Activated CD4-positive, alpha-beta memory T cell treated with anti-CD3 and anti-CD28 coated beads for 36 hours (primary cell): ENCODE measurements around the gene SPATA31D1. TPM values are rescaled to one million over a fixed set of nuclear protein-coding genes. Genes with fewer than 3 reads are reported as not detected.

Source experiments
- CTCF ChIA-PET: fragments of 350-600 bp; sonication (Branson Sonifier 250); formaldehyde crosslinking; loops from one replicate; lab custom pipeline; 2021; ENCODE audit warnings: antibody characterized with exemption, inconsistent platforms; lab: Charles Lee
- POLR2A ChIA-PET: fragments of 350-600 bp; sonication (Branson Sonifier 250); formaldehyde crosslinking; loops from one replicate; lab custom pipeline; 2021; ENCODE audit warnings: antibody characterized with exemption; lab: Charles Lee
- DNase-seq: peaks from one replicate; pipeline ENCODE4 v3.0.0-alpha.2; 2020
- H3K27ac Mint-ChIP-seq: one replicate; pipeline ENCODE4 v1.8.0; 2021; ENCODE audit warnings: mixed read lengths
- H3K27me3 Mint-ChIP-seq: one replicate; pipeline ENCODE4 v1.8.0; 2021; ENCODE audit warnings: mixed read lengths
- H3K36me3 Mint-ChIP-seq: one replicate; pipeline ENCODE4 v1.8.0; 2021; ENCODE audit warnings: mixed read lengths
- H3K4me1 Mint-ChIP-seq: one replicate; pipeline ENCODE4 v1.8.0; 2021; ENCODE audit warnings: low read depth, mixed read lengths
- H3K4me3 Mint-ChIP-seq: one replicate; pipeline ENCODE4 v1.8.0; 2021; ENCODE audit warnings: mild to moderate bottlenecking, mixed read lengths
- H3K9me3 Mint-ChIP-seq: one replicate; pipeline ENCODE4 v1.8.0; 2021; ENCODE audit warnings: mixed read lengths
- intact Hi-C: fragments of 100-400 bp; cut with micrococcal nuclease; formaldehyde crosslinking; loops from one replicate; pipeline ENCODE4 v1.15.1; 2023
- total RNA-seq, 2 experiments: library from RNA; stranded (reverse); gene quantifications; one replicate each; pipeline ENCODE4 v1.2.3, GENCODE V29; 2021

Gene SPATA31D1
- total RNA-seq, 2 experiments from 2014 or later = not detected

DNA sequence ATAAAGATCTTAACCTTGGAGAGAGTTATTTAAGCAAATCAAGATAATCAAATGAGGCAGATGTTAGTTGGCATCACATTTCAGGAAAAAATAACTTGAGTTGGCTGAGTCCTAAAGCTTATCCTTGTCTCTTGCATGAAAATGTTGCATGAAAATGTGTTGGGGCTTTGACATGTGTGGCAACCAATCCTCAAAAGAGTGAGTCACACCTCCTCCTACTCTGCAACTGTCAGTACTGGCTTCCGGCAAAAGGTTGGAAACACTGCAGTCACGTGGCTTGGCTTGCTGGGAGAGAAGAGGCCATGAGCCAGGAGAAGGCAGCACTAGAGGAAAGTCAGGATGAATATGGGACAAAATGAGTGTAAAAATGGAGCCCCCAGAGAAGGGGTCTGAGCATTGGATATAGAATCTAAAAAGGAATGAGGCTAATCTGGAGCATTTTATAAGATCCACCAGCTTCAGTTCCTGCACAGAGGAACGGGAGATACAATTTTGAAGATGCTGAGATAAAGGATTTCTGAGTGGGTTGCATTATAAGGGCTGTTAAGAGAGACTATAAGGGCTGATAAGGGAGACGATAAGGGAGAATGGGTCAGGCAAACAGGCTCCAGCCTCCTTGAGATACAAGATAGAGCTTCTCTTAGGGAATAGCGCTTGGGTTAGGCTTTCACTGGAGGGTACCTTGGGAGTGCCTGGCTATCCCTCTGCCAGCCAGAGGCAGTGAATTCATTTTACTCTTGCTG lies 43.1 kb downstream of the SPATA31D1 start:
- H3K4me1 Mint-ChIP-seq = no peaks in the 10 kb centered on the region
- H3K4me3 Mint-ChIP-seq = no peak overlapping the region
- no peaks in the 10 kb centered on the region for H3K36me3 Mint-ChIP-seq
- ChIA-PET POLR2A (no interaction called here), CTCF (no interaction called here)
- H3K9me3 Mint-ChIP-seq = no peaks in the 10 kb centered on the region
- H3K27me3 Mint-ChIP-seq = no peaks in the 10 kb centered on the region
- no peak overlapping the region for H3K27ac Mint-ChIP-seq
- no peak for DNase-seq
- intact Hi-C loops = no loop called here

DNA sequence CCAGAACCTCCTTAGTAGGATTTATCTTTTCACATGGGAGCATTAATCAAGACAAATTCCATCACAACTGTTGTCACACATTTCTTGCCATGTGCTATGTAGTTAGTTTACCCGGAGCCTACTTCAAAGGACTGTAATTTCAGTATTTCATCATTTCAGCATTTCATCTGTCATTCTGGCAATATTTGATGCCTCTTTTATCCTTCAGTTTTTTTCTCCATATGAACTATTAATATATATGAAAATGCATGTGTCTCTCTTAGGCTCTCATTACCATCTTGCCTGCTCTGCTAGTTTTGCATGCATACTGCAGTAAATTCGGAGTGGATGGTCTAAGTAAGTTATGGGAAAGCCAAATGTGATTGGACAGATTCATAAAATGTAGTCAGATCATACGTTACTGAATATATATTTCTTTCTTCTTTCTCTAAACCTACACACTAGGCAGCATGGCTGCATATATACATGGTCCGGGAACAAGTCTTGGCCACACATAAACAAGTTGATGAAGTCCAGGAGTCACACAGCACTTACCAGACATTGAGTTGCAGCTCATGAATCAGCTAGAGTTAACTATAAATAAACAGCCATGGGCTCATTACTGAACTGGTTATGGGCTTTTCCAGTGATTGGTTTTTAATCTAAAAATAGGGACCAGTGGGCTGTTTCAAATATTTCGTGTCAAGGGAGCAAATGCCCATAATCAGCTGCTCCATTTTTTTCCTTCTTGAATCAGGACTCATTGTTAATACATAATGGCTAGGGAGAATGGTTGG lies 46.6 kb downstream of the SPATA31D1 start:
- peaks cover 1% of the 10 kb centered on the region for H3K9me3 Mint-ChIP-seq
- H3K4me1 Mint-ChIP-seq = no peaks in the 10 kb centered on the region
- intact Hi-C loops = no loop called here
- H3K36me3 Mint-ChIP-seq = no peaks in the 10 kb centered on the region
- H3K27me3 Mint-ChIP-seq = no peaks in the 10 kb centered on the region
- ChIA-PET POLR2A (interaction anchor here (0.5 to 0.7 kb wide), 2 partner anchors 704 to 1124 kb away, joined by 3 to 4 read pairs; no protein-coding TSS in a partner anchor), CTCF (no interaction called here)
- DNase-seq = no peak
- no peak overlapping the region for H3K4me3 Mint-ChIP-seq
- H3K27ac Mint-ChIP-seq = no peak overlapping the region

DNA sequence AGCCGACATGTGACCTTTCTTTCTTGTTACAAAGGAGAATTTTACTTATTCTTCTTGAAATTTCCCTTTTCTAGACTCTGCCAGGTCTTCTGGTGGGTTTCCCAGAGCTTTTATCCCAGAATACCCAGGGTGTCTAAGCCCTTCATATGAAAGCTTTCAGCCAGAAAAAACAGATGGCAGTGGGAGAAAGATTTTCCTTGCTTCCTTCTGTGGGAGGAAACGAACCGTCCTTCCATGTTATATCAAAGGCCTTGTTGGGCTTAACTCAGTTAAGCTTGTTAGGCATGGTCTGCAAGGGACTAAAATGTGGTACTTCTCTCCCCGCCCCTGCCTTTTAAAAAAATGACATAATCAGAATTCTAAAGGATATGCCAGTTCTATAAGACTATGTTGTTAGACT lies 47.5 kb downstream of the SPATA31D1 start:
- no peaks in the 10 kb centered on the region for H3K27me3 Mint-ChIP-seq
- no peaks in the 10 kb centered on the region for H3K36me3 Mint-ChIP-seq
- peaks cover 2% of the 10 kb centered on the region for H3K9me3 Mint-ChIP-seq
- no peaks in the 10 kb centered on the region for H3K4me1 Mint-ChIP-seq
- POLR2A ChIA-PET = interaction anchor here (0.5 to 0.7 kb wide), 2 partner anchors 703 to 1123 kb away, joined by 3 to 4 read pairs; no protein-coding TSS in a partner anchor
- DNase-seq = no peak
- no peak overlapping the region for H3K4me3 Mint-ChIP-seq
- intact Hi-C loops = no loop called here
- CTCF ChIA-PET = no interaction called here
- no peak overlapping the region for H3K27ac Mint-ChIP-seq

DNA sequence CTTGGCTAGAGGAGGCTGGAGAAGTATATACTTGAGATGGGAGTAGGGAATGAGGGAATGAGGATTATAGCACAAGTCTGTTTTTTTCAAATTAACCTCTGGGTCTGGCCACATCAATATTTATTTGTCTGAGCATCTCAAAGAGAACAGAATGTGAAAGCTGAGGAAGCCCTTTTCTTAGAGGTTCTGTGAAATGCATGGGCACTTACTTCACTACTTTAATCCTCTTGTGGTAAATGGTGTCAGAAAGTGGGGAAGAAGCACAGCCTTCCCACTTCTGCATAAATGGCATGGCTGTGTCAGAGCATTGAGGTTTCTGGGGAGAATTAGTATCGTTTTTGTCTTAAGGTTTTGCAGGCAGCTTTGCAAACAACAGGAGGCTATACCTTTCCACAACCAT lies 48.6 kb downstream of the SPATA31D1 start:
- Mint-ChIP-seq H3K4me1 (no peaks in the 10 kb centered on the region), H3K9me3 (peaks cover 2% of the 10 kb centered on the region), H3K36me3 (no peaks in the 10 kb centered on the region), H3K4me3 (no peak overlapping the region), H3K27ac (no peak overlapping the region), H3K27me3 (no peaks in the 10 kb centered on the region)
- ChIA-PET POLR2A (no interaction called here), CTCF (no interaction called here)
- intact Hi-C loops = no loop called here
- no peak for DNase-seq

DNA sequence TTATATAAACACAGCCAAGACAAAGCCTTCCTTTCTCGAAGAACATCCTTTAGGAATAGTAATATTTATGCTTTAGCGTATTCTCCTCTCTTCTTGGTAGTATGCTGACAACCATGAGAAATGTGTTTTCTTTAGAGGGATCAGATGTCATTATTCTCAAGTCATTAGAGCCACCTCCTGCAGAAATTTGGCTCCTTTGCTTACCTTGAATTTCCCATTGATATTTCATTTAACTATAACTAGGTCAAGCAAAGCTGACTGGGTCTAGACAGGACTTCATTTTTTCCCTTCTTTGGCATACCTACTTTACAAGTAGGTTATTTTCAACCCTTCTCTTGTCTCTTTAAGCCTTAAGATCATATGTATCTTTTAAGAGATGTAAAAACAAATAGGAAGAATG lies 50.3 kb downstream of the SPATA31D1 start:
- H3K27ac Mint-ChIP-seq = no peak overlapping the region
- no peaks in the 10 kb centered on the region for H3K4me1 Mint-ChIP-seq
- H3K9me3 Mint-ChIP-seq = peaks cover 5% of the 10 kb centered on the region
- H3K36me3 Mint-ChIP-seq = no peaks in the 10 kb centered on the region
- H3K4me3 Mint-ChIP-seq = no peak overlapping the region
- no peaks in the 10 kb centered on the region for H3K27me3 Mint-ChIP-seq
- DNase-seq = no peak
- CTCF ChIA-PET = no interaction called here
- POLR2A ChIA-PET = no interaction called here
- intact Hi-C loops = no loop called here

Other genes starting within 250 kb of the SPATA31D1 start
- gene SPATA31D4, start 60.3 kb upstream of the SPATA31D1 start, total RNA-seq = not detected
- gene SPATA31D3, start 45.3 kb upstream of the SPATA31D1 start, total RNA-seq = not detected